ENCODE results near the gene DCXR. TPM values are rescaled to one million over a fixed set of nuclear protein-coding genes. Genes with fewer than 3 reads are reported as not detected.

The DCXR gene
- total and polyA plus RNA-seq, 2 donors (not counting 1 experiment from before 2014, with no cell fraction given), result 63.9 to 143 TPM

- WGBS (ENCODE audit: insufficient coverage), result 96% methylated on average over 19 of the region's 19 CpGs
- H3K9me3 Mint-ChIP-seq (ENCODE audit: insufficient read depth), result no peaks in the 10 kb centered on the region
- peak overlapping the region; percentile 99 for H3K4me2 ChIP-seq (replicated peaks; ENCODE audit: low read depth, low read length, poor library complexity, severe bottlenecking)
- peaks cover 20 to 34% of the 10 kb centered on the region in 2 donors for H3K4me1 ChIP-seq (ENCODE audit: control insufficient read depth in 2 of 2, insufficient read depth in 2 of 2, low read length in 2 of 2)
- H3K27me3 Mint-ChIP-seq, result no peaks in the 10 kb centered on the region
- no peaks in the 10 kb centered on the region for H3K9me3 ChIP-seq (ENCODE audit: control extremely low read depth in 1 of 3, control insufficient read depth in 2 of 3, insufficient read depth in 1 of 3, low read length in 2 of 3)
- H4K20me1 ChIP-seq (ENCODE audit: control insufficient read depth, insufficient read depth, low read length, poor library complexity, severe bottlenecking), result peaks cover 19% of the 10 kb centered on the region
- H3K27me3 ChIP-seq (replicated peaks in 1 of 4; ENCODE audit: control extremely low read depth in 1 of 4, control insufficient read depth in 3 of 4, insufficient read depth in 4 of 4, low read length in 3 of 4), result no peaks in the 10 kb centered on the region
- H3K79me2 ChIP-seq (ENCODE audit: control insufficient read depth, insufficient read depth, low read length), result peaks cover 29% of the 10 kb centered on the region
- H3K4me1 Mint-ChIP-seq, result peaks cover 11% of the 10 kb centered on the region
- TF ChIP-seq CTCF (IDR thresholded peaks at IDR 0.05), result no peak
- no peak for TF ChIP-seq EZH2 (IDR thresholded peaks at IDR 0.05; ENCODE audit: borderline replicate concordance, insufficient read depth, low read depth, low read length, poor library complexity, severe bottlenecking)
- no peak overlapping the region for H3K27ac ChIP-seq (ENCODE audit: low read length in 2 of 2)
- no peak for ATAC-seq (ENCODE audit: low read depth)
- POLR2A ChIA-PET, result interaction anchor here (1.9 kb wide), 1 partner anchor 15 kb away, joined by 6 read pairs; the partner anchor contains the start of gene DCXR
- peak overlapping the region; percentile 15 for H3K27ac Mint-ChIP-seq
- DNase-seq, result no peak
- H3K36me3 ChIP-seq (replicated peaks in 1 of 2; ENCODE audit: control extremely low read depth in 1 of 2, control insufficient read depth in 1 of 2, extremely low read depth in 1 of 2, insufficient read depth in 2 of 2, low read length in 1 of 2), result peaks cover 0 to 31% of the 10 kb centered on the region in 2 experiments
- no peak overlapping the region for H3K9ac ChIP-seq (ENCODE audit: low read length)
- peak overlapping the region; percentile 80 for H3K4me3 Mint-ChIP-seq
- H3K4me3 ChIP-seq (ENCODE audit: control extremely low read depth in 1 of 5, extremely low read depth in 1 of 5, insufficient read depth in 1 of 5, low read depth in 2 of 5, low read length in 4 of 5), result no peak overlapping the region
- no peak overlapping the region for H2AFZ ChIP-seq (ENCODE audit: insufficient read depth, low read depth, low read length, poor library complexity, severe bottlenecking)
- intact Hi-C loops (cut with micrococcal nuclease), result no loop called here
- CTCF ChIA-PET, result no interaction called here
Observed at GRCh38 chr17:82053130-82053529, 15.6 kb upstream of the DCXR start.

- no peaks in the 10 kb centered on the region for H3K9me3 Mint-ChIP-seq (ENCODE audit: insufficient read depth)
- ATAC-seq (ENCODE audit: low read depth) (no peak), DNase-seq (no peak)
- Histone ChIP-seq H3K4me3 (ENCODE audit: control extremely low read depth in 1 of 5, extremely low read depth in 1 of 5, insufficient read depth in 1 of 5, low read depth in 2 of 5, low read length in 4 of 5) (peak overlapping the region in 4 of 5 experiments; percentile 59 to 88 (median 70)), H3K9me3 (ENCODE audit: control extremely low read depth in 1 of 3, control insufficient read depth in 2 of 3, insufficient read depth in 1 of 3, low read length in 2 of 3) (no peaks in the 10 kb centered on the region), H3K27ac (ENCODE audit: low read length in 2 of 2) (peak overlapping the region in 1 of 2 donors; percentile 23), H3K79me2 (ENCODE audit: control insufficient read depth, insufficient read depth, low read length) (peaks cover 29% of the 10 kb centered on the region), H3K27me3 (replicated peaks in 1 of 4; ENCODE audit: control extremely low read depth in 1 of 4, control insufficient read depth in 3 of 4, insufficient read depth in 4 of 4, low read length in 3 of 4) (no peaks in the 10 kb centered on the region), H4K20me1 (ENCODE audit: control insufficient read depth, insufficient read depth, low read length, poor library complexity, severe bottlenecking) (peaks cover 19% of the 10 kb centered on the region), H3K36me3 (replicated peaks in 1 of 2; ENCODE audit: control extremely low read depth in 1 of 2, control insufficient read depth in 1 of 2, extremely low read depth in 1 of 2, insufficient read depth in 2 of 2, low read length in 1 of 2) (peaks cover 0 to 27% of the 10 kb centered on the region in 2 experiments), H2AFZ (ENCODE audit: insufficient read depth, low read depth, low read length, poor library complexity, severe bottlenecking) (no peak overlapping the region), H3K4me2 (replicated peaks; ENCODE audit: low read depth, low read length, poor library complexity, severe bottlenecking) (peak overlapping the region; percentile 99), H3K9ac (ENCODE audit: low read length) (peak overlapping the region; percentile 76), H3K4me1 (ENCODE audit: control insufficient read depth in 2 of 2, insufficient read depth in 2 of 2, low read length in 2 of 2) (peaks cover 20 to 34% of the 10 kb centered on the region in 2 donors)
- peak overlapping the region; percentile 32 for H3K27ac Mint-ChIP-seq
- peaks cover 12% of the 10 kb centered on the region for H3K4me1 Mint-ChIP-seq
- TF ChIP-seq EZH2 (IDR thresholded peaks at IDR 0.05; ENCODE audit: borderline replicate concordance, insufficient read depth, low read depth, low read length, poor library complexity, severe bottlenecking) (no peak), CTCF (IDR thresholded peaks at IDR 0.05) (no peak)
- intact Hi-C loops (cut with micrococcal nuclease), result no loop called here
- ChIA-PET POLR2A (interaction anchor here (1.9 kb wide), 2 partner anchors 15 to 46 kb away, joined by 5 to 6 read pairs; partner anchors contain the start of genes DCXR and FASN), CTCF (no interaction called here)
- H3K4me3 Mint-ChIP-seq, result peak overlapping the region; percentile 80
- H3K27me3 Mint-ChIP-seq, result no peaks in the 10 kb centered on the region
- WGBS (ENCODE audit: insufficient coverage), result 45% methylated on average over 19 of the region's 19 CpGs
Observed at GRCh38 chr17:82052638-82053059, 15.2 kb upstream of the DCXR start.

Measured in B cell (primary cell).